CD14-positive monocyte (primary cell): ENCODE results near the gene OR51F2. TPM values are rescaled to one million over a fixed set of nuclear protein-coding genes. Genes with fewer than 3 reads are reported as not detected.
"Not testable (repeated sequence)": the region's sequence is repeated elsewhere in the genome, so short reads cannot be mapped to it uniquely, and the experiment has no call there.

Source experiments
- DNase-seq, 3 donors: peaks; one replicate each; pipeline ENCODE4 v3.0.0-alpha.2; 2011 to 2022
- H2AFZ ChIP-seq: 2 replicates; pipeline ENCODE4 v1.6.0; 2012; ENCODE audit warnings: mild to moderate bottlenecking, low read depth, low read length, inconsistent platforms; ENCODE audit not compliant: insufficient read depth, poor library complexity, severe bottlenecking
- H3K27ac ChIP-seq, 2 donors: 1 replicate in 1 of 2; 2 replicates in 1 of 2; pipeline ENCODE4 v1.5.1; 2012 to 2013; ENCODE audit warnings: low read length in 2 of 2, control low read depth in 1 of 2, inconsistent platforms in 1 of 2, low read depth in 1 of 2, mild to moderate bottlenecking in 1 of 2
- H3K27me3 ChIP-seq, 2 donors: one replicate each; pipeline versions ENCODE4 v1.6.0 to v1.6.1; 2011 to 2013; ENCODE audit warnings: low read length in 2 of 2; ENCODE audit not compliant: control insufficient read depth in 2 of 2, insufficient read depth in 2 of 2
- H3K36me3 ChIP-seq, 2 donors: replicated peaks in 1 of 2; 1 replicate in 1 of 2; 2 replicates in 1 of 2; pipeline versions ENCODE4 v1.5.1 to v1.6.1; 2012 to 2013; ENCODE audit warnings: low read length in 2 of 2, control low read depth in 1 of 2, inconsistent platforms in 1 of 2, mild to moderate bottlenecking in 1 of 2; ENCODE audit not compliant: insufficient read depth in 2 of 2, control insufficient read depth in 1 of 2
- H3K4me1 ChIP-seq, 2 donors: 1 replicate in 1 of 2; 2 replicates in 1 of 2; pipeline versions ENCODE4 v1.5.1 to v1.6.1; 2012 to 2013; ENCODE audit warnings: low read length in 2 of 2, control low read depth in 1 of 2, inconsistent platforms in 1 of 2, mild to moderate bottlenecking in 1 of 2, moderate library complexity in 1 of 2; ENCODE audit not compliant: insufficient read depth in 2 of 2, control insufficient read depth in 1 of 2
- H3K4me2 ChIP-seq: replicated peaks from 2 replicates; pipeline ENCODE3; 2012; ENCODE audit warnings: low read length, moderate library complexity, mild to moderate bottlenecking; ENCODE audit not compliant: poor library complexity, severe bottlenecking; ENCODE audit errors: extremely low read depth
- H3K4me3 ChIP-seq, 3 experiments: fragments of 200-600 bp in 1 of 3; sonication (generic) in 1 of 3; replicated peaks in 1 of 3; 1 replicate in 2 of 3; 2 replicates in 1 of 3; pipeline ENCODE4 v1.5.1; 2011 to 2013; ENCODE audit warnings: low read length in 3 of 3, mild to moderate bottlenecking in 3 of 3, control low read depth in 2 of 3, low read depth in 2 of 3, inconsistent platforms in 1 of 3, moderate library complexity in 1 of 3
- H3K79me2 ChIP-seq: 2 replicates; pipeline ENCODE4 v1.6.0; 2012; ENCODE audit warnings: mild to moderate bottlenecking, control low read depth, inconsistent platforms, low read length, moderate library complexity; ENCODE audit not compliant: insufficient read depth
- H3K9ac ChIP-seq: 2 replicates; pipeline ENCODE4 v1.6.0; 2017; ENCODE audit warnings: low read length, mild to moderate bottlenecking; ENCODE audit not compliant: insufficient read depth, poor library complexity, severe bottlenecking
- H3K9me3 ChIP-seq, 2 donors: replicated peaks in 1 of 2; 1 replicate in 1 of 2; 2 replicates in 1 of 2; pipeline versions ENCODE4 v1.5.1 to v1.6.1; 2012 to 2013; ENCODE audit warnings: low read length in 2 of 2, control low read depth in 1 of 2; ENCODE audit not compliant: control insufficient read depth in 1 of 2, insufficient read depth in 1 of 2
- H4K20me1 ChIP-seq: 2 replicates; pipeline ENCODE4 v1.6.0; 2012; ENCODE audit warnings: mild to moderate bottlenecking, low read length, control low read depth, moderate library complexity; ENCODE audit not compliant: insufficient read depth
- H3K27ac Mint-ChIP-seq, 7 donors: one replicate each; pipeline ENCODE4 v1.8.0; 2020; ENCODE audit warnings: mild to moderate bottlenecking in 7 of 7, mixed read lengths in 7 of 7, moderate library complexity in 6 of 7, inconsistent platforms in 2 of 7
- H3K27me3 Mint-ChIP-seq, 3 donors: one replicate each; pipeline ENCODE4 v1.8.0; 2021 to 2022; ENCODE audit warnings: low read depth in 3 of 3, mild to moderate bottlenecking in 3 of 3, mixed read lengths in 3 of 3, moderate library complexity in 3 of 3, inconsistent platforms in 1 of 3
- H3K36me3 Mint-ChIP-seq, 2 donors: one replicate each; pipeline ENCODE4 v1.8.0; 2020; ENCODE audit warnings: mixed read lengths in 2 of 2, inconsistent platforms in 1 of 2, mild to moderate bottlenecking in 1 of 2
- H3K4me1 Mint-ChIP-seq: one replicate; pipeline ENCODE4 v1.8.0; 2020; ENCODE audit warnings: mild to moderate bottlenecking, mixed read lengths
- H3K4me3 Mint-ChIP-seq, 2 donors: one replicate each; pipeline ENCODE4 v1.8.0; 2020; ENCODE audit warnings: mild to moderate bottlenecking in 2 of 2, mixed read lengths in 2 of 2, moderate library complexity in 1 of 2
- H3K9me3 Mint-ChIP-seq, 7 donors: one replicate each; pipeline ENCODE4 v1.8.0; 2020 to 2022; ENCODE audit warnings: mixed read lengths in 7 of 7, mild to moderate bottlenecking in 6 of 7, moderate library complexity in 6 of 7, inconsistent platforms in 2 of 7
- CTCF ChIP-seq: fragments of 200-600 bp; IDR thresholded peaks from one replicate; pipeline ENCODE4 v1.8.0; 2022; ENCODE audit warnings: antibody characterized with exemption, mild to moderate bottlenecking
- WGBS: methylation state at CpG from one replicate; pipeline ENCODE4 v1.1.5; 2013; ENCODE audit warnings: missing lambda C conversion rate; ENCODE audit not compliant: insufficient coverage; 5-methylcytosine and 5-hydroxymethylcytosine counted together
- intact Hi-C, 2 donors: fragments of 100-400 bp; cut with micrococcal nuclease; formaldehyde crosslinking; loops; one replicate each; pipeline versions ENCODE4 v1.15.0 to v1.15.1; 2023
- polyA plus RNA-seq, 3 donors: library from polyadenylated mRNA; depleted of rRNA in 1 of 3; unstranded in 2 of 3; stranded (reverse) in 1 of 3; fragments of 300-500 nt in 2 of 3; fragments of >200 nt in 1 of 3; fragmentation: Illumina TruSeq in 2 of 3; gene quantifications; 1 replicate in 2 of 3; 2 replicates in 1 of 3; pipeline ENCODE4 v1.2.3, GENCODE V29; 2012 to 2021

OR51F2 gene
- polyA plus RNA-seq, 3 donors, result not detected

- no peaks in the 10 kb centered on the region for H3K36me3 ChIP-seq
- no peak within 1 kb of the TSS for H3K4me2 ChIP-seq
- Mint-ChIP-seq H3K4me1 (no peaks in the 10 kb centered on the region), H3K4me3 (no peak within 1 kb of the TSS), H3K9me3 (peaks cover 0 to 2% (median 0%) of the 10 kb centered on the region in 7 donors), H3K27ac (no peak within 1 kb of the TSS), H3K36me3 (no peaks in the 10 kb centered on the region), H3K27me3 (peaks cover 0 to 2% (median 0%) of the 10 kb centered on the region in 3 donors)
- no peaks in the 10 kb centered on the region for H3K27me3 ChIP-seq
- H4K20me1 ChIP-seq, result no peaks in the 10 kb centered on the region
- H2AFZ ChIP-seq, result no peak within 1 kb of the TSS
- no peak within 1 kb of the TSS for H3K4me3 ChIP-seq
- intact Hi-C loops, result no loop called here
- H3K79me2 ChIP-seq, result no peaks in the 10 kb centered on the region
- H3K9ac ChIP-seq, result no peak within 1 kb of the TSS
- WGBS, result 88% methylated on average over 8 of the region's 9 CpGs
- no peak for TF ChIP-seq CTCF
- no peak within 1 kb of the TSS for H3K27ac ChIP-seq
- DNase-seq, result no peak
- H3K4me1 ChIP-seq, result no peaks in the 10 kb centered on the region
- H3K9me3 ChIP-seq, result no peaks in the 10 kb centered on the region
Observed at GRCh38 chr11:4848908-4849532, 27.9 kb downstream of the OR51F2 start, which contains the start of gene OR51S1. OR51S1 (minus strand) TSS chr11:4849208; CDS start chr11:4849208, 0 bp downstream.

GRCh38 chr11:4851033-4851432 is 29.9 kb downstream of the OR51F2 start:
- Mint-ChIP-seq H3K36me3 (no peaks in the 10 kb centered on the region), H3K4me3 (no peak overlapping the region), H3K27me3 (peaks cover 0 to 2% (median 2%) of the 10 kb centered on the region in 3 donors), H3K9me3 (peaks cover 0 to 4% (median 1%) of the 10 kb centered on the region in 7 donors), H3K4me1 (no peaks in the 10 kb centered on the region), H3K27ac (no peak overlapping the region)
- no peaks in the 10 kb centered on the region for H3K9me3 ChIP-seq
- 17% methylated on average over 2 of the region's 4 CpGs for WGBS
- H3K79me2 ChIP-seq, result no peaks in the 10 kb centered on the region
- H3K27me3 ChIP-seq, result no peaks in the 10 kb centered on the region
- no peak overlapping the region for H2AFZ ChIP-seq
- no peak overlapping the region for H3K9ac ChIP-seq
- H3K4me3 ChIP-seq, result no peak overlapping the region
- no peaks in the 10 kb centered on the region for H3K4me1 ChIP-seq
- no peak for TF ChIP-seq CTCF
- no peaks in the 10 kb centered on the region for H3K36me3 ChIP-seq
- no peaks in the 10 kb centered on the region for H4K20me1 ChIP-seq
- no peak for DNase-seq
- intact Hi-C loops, result no loop called here
- H3K4me2 ChIP-seq, result no peak overlapping the region
- no peak overlapping the region for H3K27ac ChIP-seq

GRCh38 chr11:4854286-4854685 is 33.2 kb downstream of the OR51F2 start:
- H4K20me1 ChIP-seq, H3K9ac ChIP-seq, H3K9me3 Mint-ChIP-seq, H3K36me3 ChIP-seq, H3K4me1 Mint-ChIP-seq, DNase-seq, H3K27me3 Mint-ChIP-seq, H3K36me3 Mint-ChIP-seq, intact Hi-C loops, H3K4me1 ChIP-seq, H3K27ac ChIP-seq, H2AFZ ChIP-seq, H3K9me3 ChIP-seq, H3K79me2 ChIP-seq, H3K4me3 Mint-ChIP-seq, H3K4me3 ChIP-seq, H3K4me2 ChIP-seq, H3K27me3 ChIP-seq, H3K27ac Mint-ChIP-seq: not testable (repeated sequence)
- WGBS, result 96% methylated on average over 6 of the region's 7 CpGs
